PFSK-1 (cell line): Measurements from ENCODE around the gene GPR17.

Experiments
- POLR2AphosphoS5 ChIP-seq: IDR thresholded peaks from 2 replicates; pipeline ENCODE4 v1.6.1; 2012; ENCODE audit warnings: low read depth, mild to moderate bottlenecking, control low read depth, low read length, moderate library complexity
- SIN3A ChIP-seq: IDR thresholded peaks from 2 replicates; pipeline ENCODE4 v1.6.1; 2012; ENCODE audit warnings: mild to moderate bottlenecking, low read length, moderate library complexity, borderline replicate concordance; ENCODE audit not compliant: insufficient read depth
- TAF1 ChIP-seq: IDR thresholded peaks from 2 replicates; pipeline ENCODE4 v1.6.1; 2012; ENCODE audit warnings: low read length, control low read depth, borderline replicate concordance; ENCODE audit not compliant: insufficient read depth
- TF ChIP-seq, protein P1 (sequence below), 2 experiments: IDR thresholded peaks; 2 replicates each; pipeline versions ENCODE4 v1.6.1 to v1.8.0; 2011 to 2012; ENCODE audit warnings: low read depth in 2 of 2, low read length in 2 of 2, control low read depth in 1 of 2, inconsistent platforms in 1 of 2, mild to moderate bottlenecking in 1 of 2, moderate library complexity in 1 of 2; ENCODE audit not compliant: insufficient read depth in 1 of 2

DNA sequence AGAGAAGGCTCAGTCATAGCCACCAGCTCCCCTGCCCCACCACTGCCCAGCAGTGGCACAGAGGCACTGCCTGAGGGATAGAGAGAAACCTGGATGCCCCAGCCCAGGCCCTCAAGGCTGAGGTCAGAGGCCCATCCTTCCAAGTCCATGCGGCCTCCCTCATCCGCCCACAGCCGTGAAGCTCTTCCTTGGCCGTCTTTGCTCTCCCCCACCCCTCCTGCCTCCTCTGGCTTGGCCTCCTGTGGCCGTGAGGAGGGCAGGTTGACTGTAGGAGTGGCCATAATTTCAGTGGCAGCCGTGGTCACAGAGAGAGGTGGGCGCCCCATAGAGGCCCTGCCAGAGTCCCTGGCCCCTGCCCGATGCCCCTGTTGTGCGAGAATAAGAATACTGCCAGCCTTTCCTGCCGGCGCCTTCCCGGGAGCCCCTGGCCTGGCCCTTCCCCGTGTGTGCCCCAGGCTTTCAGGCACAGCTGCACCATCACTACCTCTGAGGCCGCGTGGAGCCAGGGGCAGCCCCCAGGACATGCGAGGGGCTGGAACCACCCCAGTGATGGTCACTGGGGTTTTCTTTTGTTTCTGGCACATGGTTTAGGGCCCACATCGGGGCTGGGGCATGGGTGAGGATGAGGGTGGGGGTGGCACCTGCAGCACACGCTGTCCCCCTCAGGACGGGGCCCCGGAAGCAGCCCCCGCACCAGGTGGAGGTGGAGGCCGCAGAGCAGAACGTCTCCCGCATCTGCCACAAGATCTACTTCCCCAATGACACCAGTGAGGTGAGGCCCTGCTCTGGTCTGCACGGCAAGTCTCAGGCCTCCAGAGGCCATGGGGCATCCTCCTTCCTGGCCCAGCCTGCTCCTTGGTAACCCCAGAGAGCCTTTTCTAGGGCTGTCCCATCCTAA, 13.1 kb upstream of the GPR17 start:
- TF ChIP-seq POLR2AphosphoS5 (no peak), TAF1 (no peak), SIN3A (no peak)
- TF ChIP-seq, protein P1, sequence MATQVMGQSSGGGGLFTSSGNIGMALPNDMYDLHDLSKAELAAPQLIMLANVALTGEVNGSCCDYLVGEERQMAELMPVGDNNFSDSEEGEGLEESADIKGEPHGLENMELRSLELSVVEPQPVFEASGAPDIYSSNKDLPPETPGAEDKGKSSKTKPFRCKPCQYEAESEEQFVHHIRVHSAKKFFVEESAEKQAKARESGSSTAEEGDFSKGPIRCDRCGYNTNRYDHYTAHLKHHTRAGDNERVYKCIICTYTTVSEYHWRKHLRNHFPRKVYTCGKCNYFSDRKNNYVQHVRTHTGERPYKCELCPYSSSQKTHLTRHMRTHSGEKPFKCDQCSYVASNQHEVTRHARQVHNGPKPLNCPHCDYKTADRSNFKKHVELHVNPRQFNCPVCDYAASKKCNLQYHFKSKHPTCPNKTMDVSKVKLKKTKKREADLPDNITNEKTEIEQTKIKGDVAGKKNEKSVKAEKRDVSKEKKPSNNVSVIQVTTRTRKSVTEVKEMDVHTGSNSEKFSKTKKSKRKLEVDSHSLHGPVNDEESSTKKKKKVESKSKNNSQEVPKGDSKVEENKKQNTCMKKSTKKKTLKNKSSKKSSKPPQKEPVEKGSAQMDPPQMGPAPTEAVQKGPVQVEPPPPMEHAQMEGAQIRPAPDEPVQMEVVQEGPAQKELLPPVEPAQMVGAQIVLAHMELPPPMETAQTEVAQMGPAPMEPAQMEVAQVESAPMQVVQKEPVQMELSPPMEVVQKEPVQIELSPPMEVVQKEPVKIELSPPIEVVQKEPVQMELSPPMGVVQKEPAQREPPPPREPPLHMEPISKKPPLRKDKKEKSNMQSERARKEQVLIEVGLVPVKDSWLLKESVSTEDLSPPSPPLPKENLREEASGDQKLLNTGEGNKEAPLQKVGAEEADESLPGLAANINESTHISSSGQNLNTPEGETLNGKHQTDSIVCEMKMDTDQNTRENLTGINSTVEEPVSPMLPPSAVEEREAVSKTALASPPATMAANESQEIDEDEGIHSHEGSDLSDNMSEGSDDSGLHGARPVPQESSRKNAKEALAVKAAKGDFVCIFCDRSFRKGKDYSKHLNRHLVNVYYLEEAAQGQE (IDR thresholded peaks at IDR 0.05; ENCODE audit: insufficient read depth in 1 of 2, low read depth in 2 of 2, low read length in 2 of 2), result no peak
